ENCODE results near the gene BICD1.

BICD1 gene

DNA sequence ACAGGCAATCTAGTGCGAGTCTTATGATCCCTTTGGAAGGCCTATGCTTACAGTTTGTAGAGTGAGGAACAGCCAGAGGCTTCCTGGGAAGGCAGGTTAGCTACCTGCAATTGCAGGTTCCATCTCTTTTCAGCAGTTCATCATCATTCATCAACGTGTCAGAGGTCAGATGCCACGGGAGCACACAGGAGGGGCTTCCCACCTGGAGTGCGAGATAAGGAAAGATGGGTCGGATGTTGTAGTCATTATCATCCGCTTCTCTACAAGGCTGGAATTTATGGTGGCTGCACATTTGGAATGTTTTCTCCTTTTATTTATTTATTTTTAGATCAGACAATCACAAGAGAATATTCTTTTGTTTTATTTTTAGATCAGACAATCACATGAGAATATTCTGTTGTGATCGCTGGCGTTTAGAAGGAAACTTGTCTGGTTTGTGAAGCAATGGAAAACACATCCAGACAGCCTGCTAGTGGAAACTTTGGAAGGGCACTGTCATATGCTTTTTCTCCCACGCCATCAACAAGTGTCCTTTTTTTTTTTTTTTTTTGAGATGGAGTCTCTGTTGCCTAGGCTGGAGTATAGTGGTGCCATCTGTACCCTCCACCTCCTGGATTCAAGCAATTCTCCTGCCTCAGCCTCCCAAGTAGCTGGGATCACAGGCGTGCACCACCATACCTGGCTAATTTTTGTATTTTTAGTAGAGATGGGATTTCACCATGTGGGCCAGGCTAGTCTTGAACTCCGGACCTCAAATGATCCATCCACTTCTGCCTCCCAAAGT, 1.9 kb upstream of the BICD1 start:
- DNase-seq = no peak

DNA sequence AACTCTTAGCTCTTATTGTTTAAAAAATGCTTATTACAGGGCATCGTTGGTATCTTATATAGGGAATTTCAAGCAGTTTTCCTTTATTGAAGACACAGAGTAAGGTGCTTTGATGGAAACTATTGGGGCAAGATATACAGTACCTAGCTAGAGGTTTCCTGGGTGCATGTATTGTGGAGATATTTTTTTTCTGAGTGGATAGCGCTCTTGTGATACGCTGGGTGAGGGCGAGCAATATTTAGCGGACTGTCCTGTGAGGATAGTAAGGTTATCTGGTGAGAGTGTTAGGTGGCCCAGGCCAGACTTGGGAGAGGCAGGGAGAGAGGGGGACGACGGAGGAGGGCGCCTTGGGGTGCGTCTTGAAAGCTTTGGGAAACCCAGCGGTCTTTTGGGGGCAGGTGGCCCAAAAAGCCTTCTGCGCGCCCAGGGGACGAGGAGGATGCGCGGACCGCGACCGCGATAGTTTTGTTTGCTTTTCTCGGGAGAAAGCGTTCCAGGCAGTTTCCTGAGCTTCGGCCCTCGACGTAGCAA, 596 bp upstream of the BICD1 start:
- peak; percentile 3 for DNase-seq

- peak; percentile 4 for DNase-seq
Measured at GRCh38 chr12:32107359-32108267, 966 bp downstream of the BICD1 start.

DNA sequence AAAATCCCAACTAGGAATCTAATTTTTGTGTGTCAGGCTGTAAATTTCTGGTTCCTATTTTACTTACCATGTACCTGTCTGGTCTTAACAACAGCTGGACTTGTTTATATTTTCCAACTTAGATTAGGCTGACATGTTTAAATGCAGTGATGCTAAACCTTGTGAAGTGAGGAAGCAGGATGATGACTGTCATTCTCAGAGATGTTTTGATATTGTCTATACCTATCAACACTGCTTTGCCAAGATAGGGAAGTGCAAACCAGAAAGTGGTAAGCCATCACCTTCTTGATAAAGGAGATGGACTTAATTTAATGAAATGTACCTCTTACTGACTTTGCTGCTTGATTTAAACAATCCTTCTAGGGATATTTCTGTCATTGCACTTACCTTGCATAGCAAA, 2.1 kb downstream of the BICD1 start:
- no peak for DNase-seq

- DNase-seq = no peak
Measured at GRCh38 chr12:32110417-32110816, 3.8 kb downstream of the BICD1 start.

GRCh38 chr12:32110942-32111341, 4.3 kb downstream of the BICD1 start:
- DNase-seq = no peak

GRCh38 chr12:32115404-32116104, 8.9 kb downstream of the BICD1 start:
- DNase-seq = no peak

GRCh38 chr12:32116897-32117296, 10.2 kb downstream of the BICD1 start:
- no peak for DNase-seq

DNA sequence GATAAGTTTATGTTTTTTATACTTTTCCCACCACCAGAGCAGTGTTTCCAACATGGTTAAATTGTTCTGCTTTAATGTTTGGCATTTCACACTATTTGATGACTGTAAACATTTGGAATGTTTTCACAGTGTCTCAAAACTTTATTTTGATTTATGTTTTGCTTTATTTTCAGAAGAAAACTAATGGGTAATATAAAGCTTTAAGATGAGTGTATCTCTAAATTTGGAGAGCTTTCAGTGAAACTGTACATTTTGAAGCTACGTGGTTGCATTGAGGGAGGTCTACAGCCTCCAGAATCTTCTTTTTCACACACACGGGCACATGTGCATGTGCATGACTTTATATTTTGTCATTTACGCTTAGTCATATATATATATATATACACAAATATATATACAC, 10.7 kb downstream of the BICD1 start:
- DNase-seq = no peak

- no peak for DNase-seq
Measured at GRCh38 chr12:32118806-32119205, 12.2 kb downstream of the BICD1 start.

DNA sequence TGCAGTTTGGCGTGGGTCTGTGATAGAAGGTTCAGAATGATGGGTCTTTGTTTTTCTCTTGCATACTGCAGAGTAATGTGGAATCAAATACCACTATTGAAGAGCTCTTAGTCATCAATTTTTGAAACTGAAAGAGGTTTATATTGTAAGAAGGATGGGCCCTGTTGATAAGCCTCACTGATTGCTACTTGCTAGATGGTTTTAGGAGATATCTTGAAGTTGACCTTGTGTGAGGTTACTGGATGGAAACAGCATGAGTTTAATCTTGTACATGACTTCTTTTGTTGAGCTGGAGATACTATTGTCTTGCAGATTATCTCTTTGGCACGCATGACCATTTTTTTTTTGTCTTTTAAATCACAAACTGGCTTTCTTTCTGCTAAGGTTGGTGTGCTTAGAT, 13.8 kb downstream of the BICD1 start:
- no peak for DNase-seq

DNA sequence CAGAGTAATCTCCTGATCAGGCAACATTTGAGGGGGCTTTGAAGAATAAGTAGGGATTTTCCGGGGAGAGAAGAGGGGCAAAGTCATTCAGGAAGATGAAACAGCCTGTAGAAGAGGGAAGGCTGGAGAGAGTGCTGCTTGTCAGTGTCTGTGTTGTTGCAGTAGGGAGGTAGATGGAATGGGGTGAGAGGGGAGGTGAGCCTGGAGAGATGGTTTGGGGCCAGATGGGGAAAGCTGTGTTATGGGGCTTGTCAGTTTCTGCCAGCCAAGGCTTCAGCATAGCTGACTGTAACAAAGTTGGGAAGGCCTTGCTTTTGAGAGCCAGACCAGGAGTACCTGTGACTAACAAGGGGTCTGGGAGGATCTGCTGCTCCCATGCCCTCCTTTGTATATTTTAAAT, 18.0 kb downstream of the BICD1 start:
- DNase-seq = no peak

DNA sequence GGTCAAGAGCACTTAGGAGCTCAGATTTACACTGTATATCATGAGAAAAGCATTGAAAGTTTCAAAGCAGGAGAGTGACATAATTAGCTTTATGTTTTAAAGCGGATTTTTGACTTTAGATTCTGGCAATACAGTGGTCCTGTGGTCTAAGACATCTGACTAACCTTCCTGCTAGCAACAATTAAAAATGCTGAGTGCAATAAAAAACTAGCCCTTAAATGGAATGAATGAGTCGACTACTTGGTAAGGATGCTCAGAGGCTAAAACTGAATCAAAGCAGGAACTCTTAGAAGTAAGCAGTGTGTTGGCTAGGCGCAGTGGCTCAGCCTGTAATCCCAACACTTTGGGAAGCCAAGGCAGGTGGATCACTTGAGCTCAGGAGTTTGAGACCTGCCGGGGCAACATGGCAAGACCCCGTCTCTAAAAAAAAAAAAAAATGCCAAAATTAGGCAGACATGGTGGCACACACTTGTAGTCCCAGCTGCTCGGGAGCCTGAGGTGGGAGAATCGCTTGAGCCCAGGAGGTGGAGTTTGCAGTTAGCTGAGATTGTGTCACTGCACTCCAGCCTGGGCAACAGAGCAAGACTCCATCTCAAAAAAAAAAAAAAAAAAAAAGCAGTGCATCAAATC, 18.9 kb downstream of the BICD1 start:
- DNase-seq = no peak

- DNase-seq = no peak
Measured at GRCh38 chr12:32126720-32127119, 20.1 kb downstream of the BICD1 start.

DNA sequence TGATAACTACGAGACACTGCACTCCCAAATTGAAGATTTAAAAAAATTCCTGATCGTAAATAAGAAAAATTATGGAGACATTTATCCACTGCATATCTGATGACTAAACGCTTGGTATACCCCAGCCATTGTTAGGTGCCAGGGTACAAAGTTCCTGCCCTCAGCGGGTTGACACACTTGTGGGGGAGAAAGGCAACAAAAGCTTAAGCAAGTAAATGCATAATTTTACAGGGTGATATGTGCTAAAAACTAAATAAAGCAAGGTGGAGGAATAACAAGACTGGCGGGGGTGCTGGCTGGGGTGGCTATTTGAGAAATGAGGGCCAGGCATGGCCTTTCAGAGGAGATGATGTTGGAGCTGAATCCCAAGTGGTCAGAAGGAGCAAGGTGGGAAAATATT, 25.0 kb downstream of the BICD1 start:
- DNase-seq = no peak

DNA sequence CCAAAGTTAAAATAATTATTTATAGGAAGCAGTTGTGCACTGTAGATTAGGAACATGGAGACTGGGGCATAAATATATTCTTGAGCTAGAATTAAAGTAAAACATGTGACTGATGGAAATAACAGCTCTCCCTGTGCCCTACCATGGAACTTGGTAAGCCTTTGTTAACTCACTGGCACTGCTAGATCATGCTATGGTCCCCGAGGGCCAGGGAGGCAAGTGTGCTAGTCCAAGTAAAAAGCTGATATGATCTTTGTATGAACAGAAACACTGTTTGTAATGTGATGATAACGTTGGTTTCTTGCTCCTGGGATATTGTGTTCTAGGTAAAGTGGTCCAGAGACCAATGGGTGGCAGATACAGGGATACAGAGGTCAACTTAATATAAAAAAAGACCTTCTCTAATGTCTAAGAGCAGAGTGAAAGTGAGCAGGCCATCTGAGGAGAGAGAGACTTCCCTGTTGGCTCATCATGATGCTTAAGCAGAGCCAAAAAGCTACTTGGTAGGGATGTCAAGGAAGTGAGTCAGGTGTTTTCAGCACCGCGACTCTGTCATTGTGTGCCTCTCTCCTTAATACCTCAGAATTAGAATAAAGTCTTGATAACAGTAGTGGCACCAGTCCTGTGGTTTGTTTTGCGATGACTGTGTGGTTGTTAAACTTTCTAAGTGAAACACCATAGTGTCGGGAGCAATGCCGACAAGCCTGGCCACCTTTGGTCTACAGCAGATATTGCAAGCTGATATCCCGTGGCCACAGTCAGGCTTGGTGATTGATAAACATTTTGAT, 27.6 kb downstream of the BICD1 start:
- peak; percentile 18 for DNase-seq

- no peak for DNase-seq
Measured at GRCh38 chr12:32135967-32136366, 29.3 kb downstream of the BICD1 start.

- no peak for DNase-seq
Measured at GRCh38 chr12:32136404-32136803, 29.8 kb downstream of the BICD1 start.

DNA sequence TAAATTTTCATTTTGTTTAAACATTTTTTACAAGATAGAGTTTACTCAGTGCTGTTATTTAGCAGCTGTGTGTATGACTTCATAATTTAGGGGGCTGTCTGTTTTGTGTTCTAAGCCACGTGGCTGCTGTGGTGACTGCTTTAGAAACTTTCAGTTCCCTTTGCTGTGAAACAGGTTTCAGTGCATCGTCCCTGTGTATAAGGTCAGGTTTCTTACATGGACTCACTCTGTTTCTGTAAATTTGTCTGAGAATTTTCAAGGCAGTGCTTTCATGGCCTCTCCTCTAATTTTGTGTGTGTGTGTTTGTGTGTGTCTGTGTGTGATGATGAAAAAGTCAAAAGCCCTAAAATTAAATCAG, 32.4 kb downstream of the BICD1 start:
- DNase-seq = peak; percentile 5

DNA sequence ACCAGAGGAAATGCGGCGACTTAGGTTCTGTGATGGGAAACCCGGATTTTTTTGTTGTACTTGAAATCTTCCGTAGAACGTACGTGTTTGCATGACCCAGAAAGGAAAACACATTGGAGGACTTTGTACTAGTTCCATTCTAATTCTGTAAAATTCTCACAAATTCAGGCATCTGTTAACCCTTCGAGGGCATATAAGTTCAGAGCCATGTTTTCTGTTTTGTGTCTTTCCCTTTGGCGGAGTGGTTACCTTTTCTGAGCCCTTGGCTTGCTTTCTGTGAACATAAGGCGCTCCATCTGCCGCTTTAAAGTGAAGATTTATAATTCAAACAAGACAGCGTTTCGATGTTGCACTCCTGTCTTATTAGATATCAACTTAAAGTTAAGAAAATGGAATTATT, 34.2 kb downstream of the BICD1 start:
- no peak for DNase-seq

DNA sequence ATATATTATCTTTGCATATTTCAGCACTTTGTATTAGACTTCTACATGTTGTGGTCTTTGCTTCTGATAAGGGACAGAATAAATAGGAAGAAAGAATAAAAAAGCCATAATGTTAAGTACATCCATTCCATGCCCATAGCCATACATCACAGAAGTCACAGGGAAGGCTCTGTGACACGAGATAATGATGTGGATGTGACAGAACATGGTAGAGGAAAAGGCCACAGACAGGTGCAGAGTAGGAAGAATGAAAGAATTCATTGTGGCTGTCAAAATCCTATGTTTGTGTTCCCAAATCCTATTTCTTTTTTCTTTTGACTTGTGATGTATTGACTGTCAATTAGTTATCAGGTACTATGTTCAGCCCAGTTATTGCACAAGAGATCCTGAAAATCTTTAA, 38.4 kb downstream of the BICD1 start:
- no peak for DNase-seq
